Measurements from ENCODE around the gene COL12A1.

DNA sequence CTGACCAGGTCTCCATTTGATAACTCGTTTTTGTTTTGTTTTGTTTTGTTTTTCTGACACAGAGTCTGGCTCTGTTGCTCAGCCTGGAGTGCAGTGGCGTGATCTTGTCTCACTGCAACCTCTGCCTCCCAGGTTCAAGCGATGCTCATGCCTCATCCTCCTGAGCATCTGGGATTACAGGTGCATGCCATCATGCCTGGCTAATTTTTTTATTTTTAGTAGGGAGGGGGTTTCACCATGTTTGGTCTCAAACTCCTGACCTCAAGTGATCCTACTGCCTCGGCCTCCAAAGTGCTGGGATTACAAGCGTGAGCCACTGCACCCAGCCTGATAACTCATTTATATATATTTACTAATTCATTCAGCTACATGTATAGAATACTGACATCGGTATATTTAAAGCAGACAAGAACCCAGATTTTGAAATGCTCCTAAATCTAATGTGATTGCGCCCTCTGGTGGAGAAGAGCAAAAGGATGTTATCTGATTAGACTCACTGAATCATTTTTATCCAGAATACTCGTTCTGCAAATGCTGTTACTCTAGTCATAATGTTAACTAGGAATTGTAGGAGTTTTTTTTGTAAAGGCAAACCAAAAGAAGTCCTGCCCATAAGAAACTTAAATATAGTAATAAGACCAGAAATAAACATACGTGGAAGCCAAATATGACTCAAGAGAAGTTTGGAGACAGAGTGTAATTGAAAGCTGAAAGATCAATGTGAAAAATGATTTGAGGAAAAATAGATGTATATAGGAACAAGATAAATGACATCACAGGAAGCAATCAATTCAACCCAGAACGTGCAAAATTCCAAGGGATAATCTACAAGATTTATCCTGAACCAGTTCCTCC is 5.3 kb upstream of the COL12A1 start:
- TF ChIP-seq, protein P1, sequence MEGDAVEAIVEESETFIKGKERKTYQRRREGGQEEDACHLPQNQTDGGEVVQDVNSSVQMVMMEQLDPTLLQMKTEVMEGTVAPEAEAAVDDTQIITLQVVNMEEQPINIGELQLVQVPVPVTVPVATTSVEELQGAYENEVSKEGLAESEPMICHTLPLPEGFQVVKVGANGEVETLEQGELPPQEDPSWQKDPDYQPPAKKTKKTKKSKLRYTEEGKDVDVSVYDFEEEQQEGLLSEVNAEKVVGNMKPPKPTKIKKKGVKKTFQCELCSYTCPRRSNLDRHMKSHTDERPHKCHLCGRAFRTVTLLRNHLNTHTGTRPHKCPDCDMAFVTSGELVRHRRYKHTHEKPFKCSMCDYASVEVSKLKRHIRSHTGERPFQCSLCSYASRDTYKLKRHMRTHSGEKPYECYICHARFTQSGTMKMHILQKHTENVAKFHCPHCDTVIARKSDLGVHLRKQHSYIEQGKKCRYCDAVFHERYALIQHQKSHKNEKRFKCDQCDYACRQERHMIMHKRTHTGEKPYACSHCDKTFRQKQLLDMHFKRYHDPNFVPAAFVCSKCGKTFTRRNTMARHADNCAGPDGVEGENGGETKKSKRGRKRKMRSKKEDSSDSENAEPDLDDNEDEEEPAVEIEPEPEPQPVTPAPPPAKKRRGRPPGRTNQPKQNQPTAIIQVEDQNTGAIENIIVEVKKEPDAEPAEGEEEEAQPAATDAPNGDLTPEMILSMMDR (IDR thresholded peaks at IDR 0.05), result peak; percentile 72 to 88 (median 82)
- TF ChIP-seq POLR2A (IDR thresholded peaks at IDR 0.05), result no peak

Data from right lobe of liver (tissue), 4 donors.